ENCODE data around the gene RNU7-1.
A peak's percentile ranks its signal among the peaks of the same experiment; 100 is the strongest.

Gene RNU7-1

GRCh38 chr12:6919588-6919987 is 24.0 kb upstream of the RNU7-1 start:
- DNase-seq, result no peak

- no peak for DNase-seq
These were observed 22.1 kb upstream of the RNU7-1 start for GRCh38 chr12:6921539-6921938.

- no peak for DNase-seq
These were observed 21.3 kb upstream of the RNU7-1 start for GRCh38 chr12:6921996-6922946.

- DNase-seq, result no peak
These were observed 20.4 kb upstream of the RNU7-1 start for GRCh38 chr12:6923003-6923732.

GRCh38 chr12:6923851-6924250 is 19.8 kb upstream of the RNU7-1 start:
- DNase-seq, result no peak

- DNase-seq, result no peak
These were observed 18.4 kb upstream of the RNU7-1 start for GRCh38 chr12:6925239-6925539.

GRCh38 chr12:6925540-6926279 is 17.9 kb upstream of the RNU7-1 start:
- DNase-seq, result no peak

- no peak for DNase-seq
These were observed 16.1 kb upstream of the RNU7-1 start, which contains the start of gene ATN1 for GRCh38 chr12:6927379-6928021. Gene ATN1, plus strand, starts transcription at chr12:6927959. Its CDS starts 6,043 bp downstream, at chr12:6934002.

- DNase-seq, result no peak
These were observed 15.5 kb upstream of the RNU7-1 start for GRCh38 chr12:6928022-6928702.

GRCh38 chr12:6928703-6929407 is 14.8 kb upstream of the RNU7-1 start:
- no peak for DNase-seq

- no peak for DNase-seq
These were observed 13.9 kb upstream of the RNU7-1 start for GRCh38 chr12:6929466-6930452.

GRCh38 chr12:6932766-6933165 is 10.8 kb upstream of the RNU7-1 start:
- no peak for DNase-seq

- DNase-seq, result no peak
These were observed 9.5 kb upstream of the RNU7-1 start for GRCh38 chr12:6934110-6934509.

- no peak for DNase-seq
These were observed 8.0 kb upstream of the RNU7-1 start for GRCh38 chr12:6935371-6936193.

- DNase-seq, result no peak
These were observed 7.4 kb upstream of the RNU7-1 start for GRCh38 chr12:6936194-6936635.

GRCh38 chr12:6936636-6937480 is 6.8 kb upstream of the RNU7-1 start:
- no peak for DNase-seq

- DNase-seq, result peak; percentile 82
These were observed 5.9 kb upstream of the RNU7-1 start for GRCh38 chr12:6937481-6938352.
